GM21717 (cell line): Measurements from ENCODE around the gene STIM2.
A peak's percentile ranks its signal among the peaks of the same experiment; 100 is the strongest.

ENCODE experiments used
- ATAC-seq: cut with Tn5 transposase; IDR thresholded peaks from one replicate; pipeline ENCODE4 v1.9.1; 2021; ENCODE audit warnings: mild to moderate bottlenecking, moderate library complexity; ENCODE audit not compliant: unreplicated experiment

Gene STIM2

GRCh38 chr4:26836539-26836938 lies 24.1 kb upstream of the STIM2 start:
- no peak for ATAC-seq

- no peak for ATAC-seq
These were observed 22.4 kb upstream of the STIM2 start for GRCh38 chr4:26837993-26838842.

GRCh38 chr4:26839016-26839415 lies 21.6 kb upstream of the STIM2 start:
- no peak for ATAC-seq

DNA sequence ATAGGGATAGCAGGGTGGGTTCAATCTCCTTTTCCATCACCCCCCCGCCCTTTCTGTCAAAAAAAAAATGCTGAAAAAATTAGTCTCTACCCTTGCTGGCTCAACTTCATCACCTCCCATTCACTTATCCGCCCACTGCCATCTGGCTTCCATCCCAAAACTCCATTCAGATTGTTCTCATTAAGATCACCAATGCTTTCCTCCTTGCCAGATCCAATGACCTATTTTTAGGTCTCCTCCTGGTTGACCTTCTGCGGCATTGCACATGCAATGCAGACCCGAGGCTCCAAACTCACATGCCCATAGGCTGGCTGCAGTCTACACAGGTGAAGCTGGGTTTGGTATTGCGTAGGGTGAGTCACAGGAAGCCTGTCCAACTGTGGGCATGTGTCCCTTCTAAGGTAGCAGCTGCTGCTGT lies 21.1 kb upstream of the STIM2 start:
- ATAC-seq, result no peak

DNA sequence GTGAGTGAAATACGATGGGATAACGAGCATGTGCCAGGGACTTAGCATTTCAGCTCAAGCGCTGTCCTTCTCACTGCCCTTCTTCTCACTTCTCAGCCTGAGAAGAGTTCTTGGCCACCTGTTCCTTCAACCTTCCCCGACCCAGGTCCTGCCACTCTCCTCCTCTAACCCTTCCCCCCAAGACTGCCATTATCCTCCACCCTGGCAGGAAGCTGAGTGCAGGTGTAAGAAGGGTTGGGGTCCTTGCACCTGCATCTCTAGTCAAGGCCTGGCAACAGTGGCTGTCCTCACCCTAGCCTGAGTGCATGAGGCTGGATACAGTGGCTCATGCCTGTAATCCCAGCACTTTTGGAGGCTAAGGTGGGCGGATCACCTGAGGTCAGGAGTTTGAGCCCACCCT lies 19.9 kb upstream of the STIM2 start:
- ATAC-seq, result no peak

DNA sequence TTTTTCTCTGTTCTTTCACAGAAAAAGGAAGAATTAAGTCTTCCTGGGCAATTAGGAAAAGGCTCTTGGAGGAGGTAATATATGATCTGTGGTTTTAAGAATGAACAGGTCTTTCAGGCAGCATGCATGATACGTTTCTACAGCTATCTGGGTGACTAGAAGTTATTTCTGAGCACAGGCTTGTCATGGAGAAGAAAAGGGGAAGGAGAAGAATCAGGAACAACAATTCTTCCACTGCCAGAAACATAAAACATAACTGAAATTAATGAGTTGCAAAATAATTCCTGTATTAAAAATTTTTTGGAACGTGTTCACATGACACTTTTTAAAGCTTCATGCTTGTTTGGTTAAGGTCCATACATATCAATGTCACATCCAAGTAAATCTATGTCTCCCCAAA lies 17.7 kb upstream of the STIM2 start:
- no peak for ATAC-seq

GRCh38 chr4:26850528-26850927 lies 10.1 kb upstream of the STIM2 start:
- ATAC-seq, result no peak

DNA sequence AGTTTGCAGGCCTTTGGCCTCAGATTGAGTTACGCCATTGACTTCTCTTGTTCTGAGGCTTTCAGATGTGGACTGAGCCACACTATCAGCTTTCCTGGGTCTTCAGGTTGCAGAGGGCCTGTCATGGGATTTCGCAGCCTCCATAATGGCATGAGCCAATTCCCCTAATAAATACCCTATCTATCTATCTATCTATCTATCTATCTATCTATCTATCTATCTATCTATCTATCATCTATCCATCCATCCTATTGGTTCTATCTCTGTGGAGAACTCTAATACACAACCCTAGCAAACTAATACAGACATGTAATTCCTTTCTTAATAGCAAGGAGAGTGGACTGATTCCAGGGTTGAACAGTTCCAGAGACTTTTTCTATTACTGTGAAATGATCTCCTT lies 9.5 kb upstream of the STIM2 start:
- ATAC-seq, result no peak

DNA sequence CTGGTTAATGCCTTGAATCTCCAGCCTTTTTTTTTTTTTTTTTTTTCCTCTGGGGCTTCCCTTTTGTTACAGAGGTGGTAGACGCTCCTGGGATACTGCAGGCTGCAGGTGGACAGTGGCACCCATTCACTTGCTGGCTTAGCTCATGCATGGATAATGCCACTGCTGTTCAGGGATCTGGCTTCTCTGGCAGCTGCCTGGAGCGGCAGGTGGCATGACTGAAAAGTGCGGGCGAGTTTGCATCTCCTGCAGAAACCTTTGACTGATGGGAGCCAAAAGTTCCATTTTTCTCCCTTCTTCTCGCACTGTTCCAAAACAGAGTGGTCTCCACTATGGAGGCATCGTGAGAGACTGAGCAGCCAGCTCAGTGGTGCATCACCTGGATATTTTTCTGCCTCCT lies 5.9 kb upstream of the STIM2 start:
- ATAC-seq, result no peak

- no peak for ATAC-seq
These were observed 3.7 kb upstream of the STIM2 start for GRCh38 chr4:26856906-26857277.

- ATAC-seq, result peak; percentile 52
These were observed 3.2 kb upstream of the STIM2 start for GRCh38 chr4:26857278-26858034.

DNA sequence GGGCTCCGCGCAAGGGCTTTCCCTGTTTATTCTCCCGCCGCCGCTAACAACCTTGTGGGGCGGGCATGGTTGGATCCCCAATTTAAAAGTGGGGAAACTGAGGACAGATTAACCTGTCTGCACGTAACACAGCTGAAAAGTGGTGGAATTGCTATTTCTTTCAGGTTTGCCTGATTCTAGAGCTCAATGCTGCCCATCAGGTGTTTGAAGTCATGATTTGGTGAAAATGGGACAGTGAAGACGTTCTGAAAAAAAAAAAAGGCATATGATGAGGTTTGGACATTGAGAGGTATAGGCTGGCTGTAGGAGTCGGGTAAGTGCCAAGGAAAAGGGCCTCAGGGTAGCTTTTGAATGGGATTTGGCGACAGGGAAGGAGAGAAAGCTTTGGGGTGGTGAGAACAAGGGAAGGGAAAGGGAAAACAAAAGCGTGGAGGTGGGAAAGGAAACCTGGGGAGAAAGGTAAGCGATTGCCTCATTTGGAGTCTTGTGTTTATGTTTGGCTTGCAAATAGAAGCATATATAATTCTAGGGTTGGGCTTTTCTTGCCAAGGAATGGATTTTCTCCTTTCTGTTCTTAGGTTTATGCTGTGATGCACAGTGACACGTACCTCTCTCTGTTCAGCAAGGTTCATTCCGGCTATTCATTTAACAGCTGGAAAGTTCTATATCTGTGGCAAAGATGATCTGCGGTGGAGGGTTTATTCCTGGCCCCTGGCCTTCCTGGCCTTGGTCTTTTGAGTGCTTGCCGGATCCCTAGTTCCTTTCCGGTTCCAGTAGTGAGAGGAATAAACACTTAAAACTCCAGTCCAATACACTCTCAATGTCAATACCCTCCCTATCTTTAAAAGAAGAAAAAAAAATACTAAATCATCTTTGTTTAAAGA lies 2.4 kb upstream of the STIM2 start:
- ATAC-seq, result no peak

- ATAC-seq, result no peak
These were observed 1.7 kb upstream of the STIM2 start for GRCh38 chr4:26858947-26859401.

DNA sequence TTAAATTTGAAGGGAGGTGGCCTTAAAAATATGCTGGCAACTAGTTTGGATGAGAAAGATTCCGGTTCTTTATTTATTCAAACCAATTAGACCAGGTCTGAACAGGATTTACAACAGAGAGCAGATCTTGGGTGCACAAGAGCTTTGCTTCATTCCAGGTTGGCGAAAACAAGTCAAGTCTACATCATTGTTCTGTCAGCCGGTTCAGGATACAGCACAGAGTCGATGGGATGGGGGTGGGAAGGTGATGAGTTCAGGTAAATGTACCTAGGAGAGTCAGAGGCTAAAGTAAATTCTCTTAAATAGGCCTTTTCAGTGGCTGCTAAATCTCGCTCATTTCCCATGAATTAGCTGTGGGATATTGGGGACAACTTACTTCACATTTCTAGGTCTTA lies 882 bp upstream of the STIM2 start:
- no peak for ATAC-seq

GRCh38 chr4:26860922-26861433 lies 337 bp downstream of the STIM2 start:
- ATAC-seq, result peak; percentile 28

GRCh38 chr4:26861434-26862186 lies 969 bp downstream of the STIM2 start:
- ATAC-seq, result peak; percentile 46

- no peak for ATAC-seq
These were observed 1.8 kb downstream of the STIM2 start for GRCh38 chr4:26862381-26862915.

GRCh38 chr4:26863512-26863911 lies 2.9 kb downstream of the STIM2 start:
- ATAC-seq, result no peak

DNA sequence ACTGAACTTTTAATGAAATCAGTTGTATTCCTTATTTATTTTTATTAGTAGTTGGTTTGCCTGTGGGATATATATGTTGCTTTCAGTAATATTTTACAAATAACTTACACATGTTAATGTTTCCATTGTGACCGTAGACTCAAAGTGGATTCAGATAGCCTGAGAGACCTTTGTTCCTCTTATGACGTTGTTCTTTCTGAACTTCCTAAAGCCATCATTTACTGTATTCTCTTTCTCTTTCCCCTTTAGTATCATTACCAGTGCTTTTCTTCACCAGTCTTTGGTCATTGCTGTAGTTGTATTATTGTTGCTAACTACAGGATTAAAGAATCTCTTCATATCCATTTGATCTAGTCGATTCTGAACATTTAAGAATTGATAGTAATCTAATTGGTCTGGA lies 4.3 kb downstream of the STIM2 start:
- ATAC-seq, result no peak

DNA sequence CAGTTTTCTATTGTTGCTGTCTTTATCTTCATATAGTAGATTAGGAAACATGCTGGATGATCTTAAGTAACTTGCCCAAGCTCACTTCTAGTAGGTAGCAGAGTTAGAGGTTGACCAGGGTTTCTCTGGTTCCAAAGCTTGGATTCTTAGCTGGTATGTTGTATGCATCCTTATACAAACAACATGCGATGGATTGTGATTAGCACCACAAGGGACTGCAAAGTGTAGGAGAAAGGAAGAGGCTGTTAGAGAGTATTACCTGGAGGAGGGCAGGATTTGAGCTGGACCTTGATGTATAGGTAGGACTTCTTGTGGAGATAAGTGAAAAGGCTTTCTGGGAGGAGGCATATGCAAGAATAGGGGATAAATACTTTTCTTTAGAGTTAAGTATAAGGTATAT lies 5.6 kb downstream of the STIM2 start:
- ATAC-seq, result no peak
